Measurements from ENCODE around the gene SOBP. TPM values are rescaled to one million over a fixed set of nuclear protein-coding genes. Genes with fewer than 3 reads are reported as not detected.
"Not testable (repeated sequence)": the region's sequence is repeated elsewhere in the genome, so short reads cannot be mapped to it uniquely, and the experiment has no call there.

SOBP gene
- 1.8 and 5.2 TPM in 2 replicates for polyA plus RNA-seq (2014; cell fraction: cytosol; rRNA removed)
- 3.0 and 4.4 TPM in 2 replicates for polyA plus RNA-seq (2014; cell fraction: nucleus; rRNA removed)

- peak; percentile 81 for DNase-seq (ENCODE audit: low spot score)
These were observed at the start of gene SOBP for GRCh38 chr6:107489636-107490565. TSS of gene SOBP (plus strand) at chr6:107490117. CDS start at chr6:107490617, 500 bp downstream.

DNA sequence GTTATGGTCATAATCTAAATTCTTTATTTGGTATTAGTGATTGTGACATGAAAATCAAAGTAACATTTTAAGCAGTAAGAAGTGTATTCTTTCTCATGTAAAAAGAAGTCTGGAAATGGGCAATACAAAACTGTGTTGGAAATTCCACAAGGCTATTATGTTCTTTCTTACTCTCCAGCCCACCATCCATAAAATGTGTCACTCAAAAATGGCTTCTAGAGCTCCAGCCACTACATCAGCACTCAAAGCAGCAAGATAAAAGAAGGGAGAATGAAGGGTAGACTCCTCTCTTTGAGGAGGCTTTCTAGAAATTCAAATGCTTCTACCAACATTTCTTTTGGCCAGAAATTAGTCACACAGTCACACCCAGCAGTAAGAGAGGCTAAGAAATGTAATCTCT, 49.0 kb upstream of the SOBP start:
- no peak for DNase-seq (ENCODE audit: low spot score)

DNA sequence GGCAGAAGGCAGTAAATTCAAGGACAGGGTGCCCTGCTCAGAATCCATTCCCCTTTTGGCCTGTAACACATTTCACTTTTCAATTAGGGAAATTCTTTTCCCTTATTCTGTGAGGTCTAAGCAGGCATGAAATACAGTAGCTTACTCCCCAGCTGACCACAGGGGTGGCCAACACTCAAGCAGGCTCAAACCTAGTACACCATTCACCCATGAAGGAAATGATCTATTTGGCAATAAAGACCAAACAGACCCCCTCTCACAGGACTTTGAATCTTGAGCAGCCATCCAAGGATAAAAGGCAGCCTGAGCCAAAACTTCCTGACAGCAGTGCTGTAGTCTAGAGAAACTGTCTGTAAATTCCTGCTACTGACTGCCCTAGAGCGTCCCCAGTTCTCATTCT, 48.2 kb upstream of the SOBP start:
- no peak for DNase-seq (ENCODE audit: low spot score)

- DNase-seq (ENCODE audit: low spot score), result no peak
These were observed 46.8 kb upstream of the SOBP start for GRCh38 chr6:107442938-107443607.

DNA sequence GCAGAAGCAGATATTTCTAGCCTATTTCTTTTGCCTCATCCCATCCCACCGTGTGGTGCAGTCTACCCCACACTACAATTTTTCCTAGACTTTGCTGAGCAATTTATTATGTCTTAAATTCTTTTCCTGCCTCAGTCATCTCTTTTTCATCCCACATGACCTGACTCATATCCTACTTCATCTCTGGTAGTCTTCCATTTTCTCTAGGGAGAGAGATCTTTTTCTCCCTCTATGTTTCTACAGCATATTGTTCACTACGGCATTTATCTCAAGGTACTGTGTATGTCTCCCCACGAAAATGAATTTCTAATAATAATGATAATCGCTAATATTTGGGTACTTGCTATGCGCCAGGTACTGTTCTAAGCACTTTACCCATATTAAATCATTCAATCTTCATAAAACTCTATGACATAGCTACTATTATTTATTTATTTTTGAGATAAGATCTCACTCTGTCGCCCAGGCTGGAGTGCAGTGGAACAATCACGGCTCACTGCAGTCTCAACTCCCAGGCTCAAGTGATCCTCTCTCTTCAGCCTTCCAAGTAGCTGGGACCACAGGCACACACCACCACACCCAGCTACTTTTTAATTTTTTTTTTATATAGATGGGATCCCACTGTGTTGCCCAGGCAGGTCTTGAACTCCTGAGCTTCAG, 46.2 kb upstream of the SOBP start:
- DNase-seq (ENCODE audit: low spot score), result no peak

DNA sequence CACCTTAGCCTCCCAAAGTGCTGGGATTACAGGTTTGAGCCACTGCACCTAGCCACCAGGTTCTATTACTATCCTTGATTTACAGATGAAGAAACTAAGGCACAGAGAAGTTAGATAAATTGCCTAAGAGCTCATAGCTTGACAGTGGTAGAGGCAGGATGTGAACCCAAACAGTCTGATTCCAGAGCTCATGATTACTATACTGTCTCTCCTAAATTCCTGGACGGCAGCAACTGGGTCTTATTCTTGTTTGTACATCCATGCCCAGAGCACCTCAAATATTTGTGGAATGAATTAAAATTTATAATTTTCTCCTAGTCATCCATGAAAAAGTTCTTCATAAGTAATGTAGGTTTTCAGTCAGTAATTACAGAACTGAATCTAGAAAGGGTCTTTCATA, 45.6 kb upstream of the SOBP start:
- DNase-seq (ENCODE audit: low spot score), result no peak

- DNase-seq (ENCODE audit: low spot score), result no peak
These were observed 42.2 kb upstream of the SOBP start for GRCh38 chr6:107447663-107448216.

- DNase-seq (ENCODE audit: low spot score), result no peak
These were observed 41.1 kb upstream of the SOBP start for GRCh38 chr6:107448776-107449175.

DNA sequence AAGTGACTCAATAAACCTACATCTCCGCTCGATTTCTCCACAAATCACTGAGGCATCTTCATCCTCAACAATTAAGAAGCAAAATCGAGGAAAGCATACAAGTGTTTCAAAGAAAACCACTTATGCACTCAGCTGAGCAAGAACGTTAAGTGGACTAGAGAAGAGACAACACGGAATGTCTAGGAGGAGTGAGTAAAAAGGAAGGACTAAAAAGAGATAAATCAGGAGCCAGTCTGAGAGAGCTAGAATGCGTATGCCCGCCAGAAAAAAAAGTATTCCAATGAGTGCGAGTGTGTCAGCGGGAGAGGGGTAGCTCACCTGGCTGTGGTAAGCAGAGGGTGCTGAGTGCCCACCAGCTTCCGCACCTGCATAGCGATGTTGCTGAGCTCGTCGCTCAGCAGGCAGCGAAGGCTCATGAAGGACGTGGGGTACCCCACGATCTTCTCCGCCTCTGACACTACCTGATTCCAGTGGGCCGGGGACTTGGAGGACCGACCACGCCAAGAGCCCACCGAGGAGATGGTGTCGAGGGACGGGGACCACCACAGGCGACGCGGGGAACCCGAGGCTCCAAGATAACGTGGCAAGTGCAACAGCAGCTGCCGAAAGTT, 31.1 kb upstream of the SOBP start:
- DNase-seq (ENCODE audit: low spot score), result no peak

DNA sequence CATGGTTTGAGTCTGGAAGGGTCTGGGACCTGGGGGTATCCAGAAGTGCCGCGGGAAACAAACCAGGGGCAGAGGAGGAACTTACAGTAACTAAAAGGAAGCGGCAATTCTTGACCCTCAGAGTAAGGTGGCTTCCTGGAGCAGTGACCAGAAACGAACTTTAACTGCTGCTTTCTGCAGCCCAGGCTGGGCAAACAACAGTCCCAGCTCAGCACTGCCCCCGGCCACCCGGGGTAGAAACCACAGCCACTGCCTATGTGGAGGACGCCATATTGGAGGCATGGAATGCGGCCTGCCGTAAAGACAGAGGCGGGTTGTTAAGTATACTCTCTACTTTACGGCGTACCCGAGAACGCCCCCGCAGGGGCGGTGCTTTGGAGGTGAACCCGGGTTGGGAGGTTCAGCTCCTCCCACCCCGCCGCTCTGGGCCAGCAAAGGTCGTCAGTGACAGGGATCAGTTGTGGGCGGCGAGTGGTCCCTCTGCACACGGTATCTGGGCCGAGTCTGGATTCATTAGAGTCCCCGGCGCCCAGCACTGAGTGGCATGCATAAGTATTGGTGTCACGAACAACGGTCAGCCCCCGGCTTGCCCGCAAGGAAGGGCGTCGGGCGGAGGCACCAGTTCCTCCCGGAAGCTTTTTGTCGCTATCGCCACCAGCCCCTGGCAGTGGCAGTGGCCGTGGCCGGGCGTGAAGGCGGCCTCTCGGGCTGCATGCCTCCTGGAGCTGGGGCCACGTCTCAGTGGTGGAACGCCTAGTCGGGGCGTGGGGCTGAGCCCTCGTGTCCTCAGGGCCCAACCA, 30.4 kb upstream of the SOBP start, which contains the start of gene PDSS2:
PDSS2 (minus strand) TSS at position 282 of the 800 bp plus-strand sequence; CDS start at position 3, 279 bp downstream.
- peak; percentile 98 for DNase-seq (ENCODE audit: low spot score)

GRCh38 chr6:107460083-107460631, 29.8 kb upstream of the SOBP start:
- no peak for DNase-seq (ENCODE audit: low spot score)

- DNase-seq (ENCODE audit: low spot score), result no peak
These were observed 23.9 kb upstream of the SOBP start for GRCh38 chr6:107466062-107466461.

DNA sequence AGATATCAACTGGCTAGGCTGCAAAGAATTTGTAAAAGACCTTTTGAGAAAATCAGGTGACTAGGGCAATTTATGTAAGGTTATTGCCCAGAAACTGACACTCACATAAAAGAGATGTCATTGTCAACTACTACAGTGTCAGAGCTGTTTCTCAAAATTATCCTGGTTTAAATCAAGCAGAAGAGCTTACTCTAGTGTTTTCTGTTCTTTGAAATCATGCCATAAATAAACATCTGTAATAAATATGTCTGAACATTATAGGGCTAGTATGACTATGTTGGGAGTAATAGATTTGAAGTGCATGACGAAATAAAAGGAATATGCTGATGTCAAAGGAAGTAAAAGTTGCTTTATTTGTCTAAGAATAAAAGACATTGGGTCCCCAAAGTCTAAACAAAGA, 19.6 kb upstream of the SOBP start:
- DNase-seq (ENCODE audit: low spot score), result no peak

DNA sequence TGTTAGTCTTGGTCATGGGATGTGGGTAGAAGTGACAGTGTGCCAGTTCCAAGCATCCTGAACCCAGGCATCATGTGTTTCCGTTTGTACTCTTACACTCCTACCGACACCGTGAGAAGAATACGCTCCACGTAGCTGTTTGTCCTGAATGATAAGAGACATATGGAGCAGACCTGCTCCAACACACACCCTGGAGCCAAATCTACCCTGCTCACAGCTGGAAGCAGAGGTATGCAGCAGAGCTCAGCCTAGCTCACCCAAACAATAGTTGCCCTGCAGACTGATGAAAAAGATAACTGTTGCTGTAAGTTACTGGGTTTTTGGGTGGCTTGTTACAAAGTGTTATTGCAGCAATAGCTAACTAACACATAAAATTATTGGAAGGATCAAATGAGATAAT, 16.3 kb upstream of the SOBP start:
- DNase-seq (ENCODE audit: low spot score), result no peak

GRCh38 chr6:107475360-107475759, 14.6 kb upstream of the SOBP start:
- DNase-seq (ENCODE audit: low spot score), result not testable (repeated sequence)

- not testable (repeated sequence) for DNase-seq (ENCODE audit: low spot score)
These were observed 14.1 kb upstream of the SOBP start for GRCh38 chr6:107475826-107476225.

GRCh38 chr6:107479089-107479690, 10.7 kb upstream of the SOBP start:
- no peak for DNase-seq (ENCODE audit: low spot score)

GRCh38 chr6:107485157-107485556, 4.8 kb upstream of the SOBP start:
- DNase-seq (ENCODE audit: low spot score), result no peak

GRCh38 chr6:107488174-107488874, 1.6 kb upstream of the SOBP start:
- DNase-seq (ENCODE audit: low spot score), result no peak
